K562 (cell line): Measurements from ENCODE around the gene CCDC186. TPM values are rescaled to one million over a fixed set of nuclear protein-coding genes. Genes with fewer than 3 reads are reported as not detected.

Source experiments
- ATAC-seq: fragments of 200-7000 bp; cut with Tn5 transposase; 3 replicates; pipeline ENCODE4 v1.9.1; 2020; ENCODE audit warnings: moderate library complexity
- BruUV-seq: library from RNA; stranded (reverse); fragments of 400-500 nt; replicated peaks from 2 replicates; lab custom pipeline; 2021; lab: Mats Ljungman, UMichigan
- CTCF ChIA-PET: fragments of 300-600 bp; formaldehyde crosslinking; extraction: SDS; loops from one replicate; lab custom pipeline; 2021; ENCODE audit warnings: low intra/inter-chr PET ratio; lab: Yijun Ruan, JAX
- POLR2A ChIA-PET: fragments of 300-600, 350-650 bp; sonication (Branson Sonifier 250); formaldehyde crosslinking; extraction: SDS; loops from one replicate; lab custom pipeline; 2021; ENCODE audit warnings: antibody characterized with exemption, inconsistent platforms; lab: Yijun Ruan, JAX
- DNase-seq, 4 experiments: peaks; one replicate each; pipeline versions ENCODE4 v3.0.0 to v3.0.0-alpha.2; 2011 to 2018; ENCODE audit warnings: low spot score in 3 of 4, mixed read lengths in 3 of 4; ENCODE audit errors: extremely low read depth in 1 of 4
- FAIRE-seq: peaks from 2 replicates; lab custom pipeline; 2011; peaks lifted over from hg19 to GRCh38; lab: Jason Lieb, UNC
- H2AFZ ChIP-seq: 2 replicates; pipeline ENCODE4 v1.6.0; 2011; ENCODE audit warnings: low read depth, low read length, control low read depth, inconsistent platforms
- H3K27ac ChIP-seq: fragments of 200-600 bp; 3 replicates; pipeline ENCODE4 v1.8.0; 2011; ENCODE audit warnings: low read depth, mild to moderate bottlenecking, control low read depth, inconsistent platforms, low read length, moderate library complexity, mixed read lengths; ENCODE audit errors: extremely low read depth
- H3K27me3 ChIP-seq, 2 experiments: fragments of 300-600 bp in 1 of 2; 2 replicates in 1 of 2; 3 replicates in 1 of 2; pipeline versions ENCODE4 v1.6.0 to v1.8.0; 2011; ENCODE audit warnings: inconsistent platforms in 2 of 2, low read length in 2 of 2, mild to moderate bottlenecking in 1 of 2, mixed read lengths in 1 of 2, moderate library complexity in 1 of 2; ENCODE audit not compliant: control insufficient read depth in 2 of 2, insufficient read depth in 2 of 2
- H3K36me3 ChIP-seq: fragments of 300-600 bp; 3 replicates; pipeline ENCODE4 v1.8.0; 2011; ENCODE audit warnings: mild to moderate bottlenecking, low read length, inconsistent platforms; ENCODE audit not compliant: control insufficient read depth, insufficient read depth
- H3K4me1 ChIP-seq, 2 experiments: fragments of 200-600 bp in 1 of 2; replicated peaks in 1 of 2; 2 replicates in 1 of 2; 3 replicates in 1 of 2; pipeline versions ENCODE4 v1.5.1 to v1.8.0; 2011; ENCODE audit warnings: inconsistent platforms in 2 of 2, low read length in 2 of 2, mild to moderate bottlenecking in 1 of 2, mixed read lengths in 1 of 2, moderate library complexity in 1 of 2; ENCODE audit not compliant: control insufficient read depth in 2 of 2, insufficient read depth in 2 of 2
- H3K4me2 ChIP-seq: 2 replicates; pipeline ENCODE4 v1.6.1; 2011; ENCODE audit warnings: low read length, control low read depth, inconsistent platforms, mixed read lengths; ENCODE audit not compliant: insufficient read depth
- H3K4me3 ChIP-seq: fragments of 200-600 bp; sonication (generic), shearing (Covaris generic); 2 replicates; pipeline ENCODE4 v1.5.1; 2016; ENCODE audit warnings: control low read depth, inconsistent platforms
- H3K79me2 ChIP-seq: fragments of 200-600 bp; 3 replicates; pipeline ENCODE4 v1.8.0; 2011; ENCODE audit warnings: low read length, inconsistent platforms; ENCODE audit not compliant: control insufficient read depth, insufficient read depth
- H3K9ac ChIP-seq, 2 experiments: 2 replicates each; pipeline versions ENCODE4 v1.6.0 to v1.6.1; 2011; ENCODE audit warnings: low read depth in 2 of 2, low read length in 2 of 2, control low read depth in 1 of 2, inconsistent platforms in 1 of 2, mild to moderate bottlenecking in 1 of 2, mixed read lengths in 1 of 2; ENCODE audit not compliant: insufficient read depth in 1 of 2
- H3K9me1 ChIP-seq: one replicate; pipeline ENCODE4 v1.6.0; 2011; ENCODE audit warnings: inconsistent platforms, mild to moderate bottlenecking, low read length, moderate library complexity; ENCODE audit not compliant: control insufficient read depth, insufficient read depth
- H3K9me3 ChIP-seq: replicated peaks from 2 replicates; pipeline ENCODE4 v1.5.1; 2011; ENCODE audit warnings: low read depth, low read length, inconsistent platforms; ENCODE audit not compliant: control insufficient read depth, insufficient read depth
- H4K20me1 ChIP-seq: replicated peaks from 2 replicates; pipeline ENCODE4 v1.6.1; 2011; ENCODE audit warnings: low read length, inconsistent platforms, mixed read lengths; ENCODE audit not compliant: control insufficient read depth, insufficient read depth
- BHLHE40 ChIP-seq: IDR thresholded peaks from 2 replicates; pipeline ENCODE4 v1.6.1; 2011; ENCODE audit warnings: low read length, improper control_type of control experiment
- EGR1 ChIP-seq: fragments of 450-650 bp; conservative IDR thresholded peaks from 2 replicates; pipeline ENCODE4 v1.6.1; 2017; ENCODE audit warnings: mild to moderate bottlenecking
- ETV1 ChIP-seq: fragments of 450-650 bp; conservative IDR thresholded peaks from 2 replicates; pipeline ENCODE4 v1.6.1; 2016; ENCODE audit warnings: missing genetic modification characterization, control low read depth, low read depth, missing compliant biosample characterization
- HLTF ChIP-seq: fragments of 450-650 bp; IDR thresholded peaks from 2 replicates; pipeline ENCODE4 v1.6.1; 2016
- JUND ChIP-seq, 2 experiments: IDR thresholded peaks; 2 replicates in 1 of 2; 3 replicates in 1 of 2; pipeline ENCODE4 v1.6.1; 2011; ENCODE audit warnings: borderline replicate concordance in 2 of 2, low read depth in 2 of 2, low read length in 2 of 2, improper control_type of control experiment in 1 of 2, missing biosample characterization in 1 of 2, missing genetic modification characterization in 1 of 2, missing genetic modification reagents in 1 of 2
- MEIS2 ChIP-seq: fragments of 450-650 bp; IDR thresholded peaks from 2 replicates; pipeline ENCODE4 v1.6.1; 2014; ENCODE audit warnings: mild to moderate bottlenecking; ENCODE audit not compliant: partially characterized antibody
- NR2C2 ChIP-seq, 2 experiments: fragments of 200-800 bp in 1 of 2; sonication (Bioruptor generic) in 1 of 2; sonication (generic) in 1 of 2; formaldehyde crosslinking in 1 of 2; IDR thresholded peaks; 2 replicates each; pipeline versions ENCODE4 v1.6.1 to v1.8.0; 2016 to 2022; ENCODE audit warnings: mild to moderate bottlenecking in 1 of 2, missing compliant biosample characterization in 1 of 2, missing genetic modification characterization in 1 of 2, missing genetic modification reagents in 1 of 2
- RBM14 ChIP-seq: fragments of 200-400 bp; formaldehyde crosslinking; IDR thresholded peaks from 2 replicates; pipeline ENCODE4 v1.6.1; 2018; ENCODE audit warnings: low read depth, mild to moderate bottlenecking, low read length, moderate library complexity, borderline replicate concordance; ENCODE audit not compliant: insufficient read depth
- SRSF1 ChIP-seq: fragments of 200-400 bp; formaldehyde crosslinking; IDR thresholded peaks from 2 replicates; pipeline ENCODE4 v1.6.1; 2017; ENCODE audit warnings: mild to moderate bottlenecking, low read depth, low read length, moderate library complexity
- TGIF2 ChIP-seq: sonication (generic); formaldehyde crosslinking; IDR thresholded peaks from 2 replicates; pipeline ENCODE4 v1.8.1; 2022; ENCODE audit warnings: mild to moderate bottlenecking, missing genetic modification reagents, moderate library complexity
- ZNF696 ChIP-seq: fragments of 250-450 bp; sonication (Bioruptor Pico); conservative IDR thresholded peaks from 2 replicates; pipeline ENCODE4 v1.4.0; 2020; ENCODE audit warnings: mild to moderate bottlenecking, moderate library complexity
- WGBS: fragments of 100-300 bp; shearing (Covaris generic); methylation state at CpG from one replicate; pipeline ENCODE4 v1.1.6; 2016; ENCODE audit warnings: low coverage, mixed read lengths; ENCODE audit not compliant: insufficient coverage; ENCODE audit errors: missing lambda C conversion rate; 5-methylcytosine and 5-hydroxymethylcytosine counted together
- in situ Hi-C: fragments of 300-500 bp; cut with MboI; formaldehyde crosslinking; loops from 4 replicates; pipeline ENCODE4 v1.15.0; 2018; ENCODE audit warnings: inconsistent platforms, mixed read lengths
- intact Hi-C: fragments of 100-400 bp; cut with micrococcal nuclease; formaldehyde crosslinking; loops from 2 replicates; pipeline ENCODE4 v1.14.2; 2022
- polyA plus RNA-seq, 8 experiments: library from polyadenylated mRNA; depleted of rRNA in 4 of 8; stranded (reverse) in 5 of 8; unstranded in 3 of 8; fragments of >200 nt; fragmentation: Nextera tagmentation in 2 of 8; fragmentation: Illumina TruSeq in 1 of 8; extraction: Ambion mirVana in 2 of 8; extraction: Trizol in 1 of 8; gene quantifications; 2 replicates each; pipeline versions ENCODE4 v1.2.1 to v1.2.3, GENCODE V29; 2011 to 2014; ENCODE audit warnings: inconsistent platforms in 1 of 8, missing spikeins in 1 of 8
- total RNA-seq, 7 experiments: library from RNA; depleted of rRNA in 6 of 7; stranded (reverse); fragments of >200 nt in 6 of 7; fragmentation: Illumina TruSeq in 2 of 7; extraction: Trizol in 2 of 7; gene quantifications; 2 replicates each; pipeline versions ENCODE4 v1.2.1 to v1.2.3, GENCODE V29; 2011 to 2021; ENCODE audit warnings: low replicate concordance in 1 of 7
- TF ChIP-seq, protein P1 (sequence below): sonication (generic); formaldehyde crosslinking; IDR thresholded peaks from 2 replicates; pipeline ENCODE4 v1.8.0; 2023; ENCODE audit warnings: mild to moderate bottlenecking, missing genetic modification reagents
- TF ChIP-seq, protein P2 (sequence below): fragments of 250-450 bp; sonication (Bioruptor Pico); IDR thresholded peaks from 2 replicates; pipeline ENCODE4 v1.4.0; 2020; ENCODE audit warnings: mild to moderate bottlenecking, moderate library complexity
- TF ChIP-seq, protein P3 (sequence below): sonication (generic); formaldehyde crosslinking; IDR thresholded peaks from 2 replicates; pipeline ENCODE4 v1.9.0; 2022; ENCODE audit warnings: mild to moderate bottlenecking, missing genetic modification reagents

Gene CCDC186
- total and polyA plus RNA-seq, 9 of the 15 experiments (the other 6 are each of a cell fraction or from before 2014, with no cell fraction given), result 2.0 to 7.5 (median 4.7) TPM

DNA sequence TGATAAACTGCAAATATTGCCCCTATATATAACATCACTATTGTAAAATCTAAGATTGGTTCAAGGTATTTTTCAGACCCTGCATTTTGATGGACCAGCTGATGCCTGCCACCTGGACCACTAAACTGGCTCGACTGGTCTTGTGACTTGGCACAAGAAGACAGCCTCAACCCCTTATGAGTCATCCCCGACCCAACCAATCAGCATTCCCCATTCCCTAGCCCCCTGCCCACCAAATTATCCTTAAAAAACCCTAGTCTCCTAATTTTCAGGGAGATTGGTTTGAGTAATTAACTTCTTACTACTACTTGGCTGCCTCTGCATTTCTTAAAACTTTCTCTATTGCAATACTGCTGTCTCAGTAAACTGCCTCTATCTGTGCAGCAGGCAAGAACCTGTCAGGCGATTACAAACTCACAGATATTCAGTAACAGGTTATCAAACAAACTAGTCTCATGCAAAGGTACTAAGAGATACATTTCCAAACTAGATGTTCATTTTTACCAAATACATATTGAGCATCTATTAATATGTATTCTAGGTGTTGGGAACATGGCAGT is 5.5 kb downstream of the CCDC186 start (continued):
- TF ChIP-seq, protein P1, sequence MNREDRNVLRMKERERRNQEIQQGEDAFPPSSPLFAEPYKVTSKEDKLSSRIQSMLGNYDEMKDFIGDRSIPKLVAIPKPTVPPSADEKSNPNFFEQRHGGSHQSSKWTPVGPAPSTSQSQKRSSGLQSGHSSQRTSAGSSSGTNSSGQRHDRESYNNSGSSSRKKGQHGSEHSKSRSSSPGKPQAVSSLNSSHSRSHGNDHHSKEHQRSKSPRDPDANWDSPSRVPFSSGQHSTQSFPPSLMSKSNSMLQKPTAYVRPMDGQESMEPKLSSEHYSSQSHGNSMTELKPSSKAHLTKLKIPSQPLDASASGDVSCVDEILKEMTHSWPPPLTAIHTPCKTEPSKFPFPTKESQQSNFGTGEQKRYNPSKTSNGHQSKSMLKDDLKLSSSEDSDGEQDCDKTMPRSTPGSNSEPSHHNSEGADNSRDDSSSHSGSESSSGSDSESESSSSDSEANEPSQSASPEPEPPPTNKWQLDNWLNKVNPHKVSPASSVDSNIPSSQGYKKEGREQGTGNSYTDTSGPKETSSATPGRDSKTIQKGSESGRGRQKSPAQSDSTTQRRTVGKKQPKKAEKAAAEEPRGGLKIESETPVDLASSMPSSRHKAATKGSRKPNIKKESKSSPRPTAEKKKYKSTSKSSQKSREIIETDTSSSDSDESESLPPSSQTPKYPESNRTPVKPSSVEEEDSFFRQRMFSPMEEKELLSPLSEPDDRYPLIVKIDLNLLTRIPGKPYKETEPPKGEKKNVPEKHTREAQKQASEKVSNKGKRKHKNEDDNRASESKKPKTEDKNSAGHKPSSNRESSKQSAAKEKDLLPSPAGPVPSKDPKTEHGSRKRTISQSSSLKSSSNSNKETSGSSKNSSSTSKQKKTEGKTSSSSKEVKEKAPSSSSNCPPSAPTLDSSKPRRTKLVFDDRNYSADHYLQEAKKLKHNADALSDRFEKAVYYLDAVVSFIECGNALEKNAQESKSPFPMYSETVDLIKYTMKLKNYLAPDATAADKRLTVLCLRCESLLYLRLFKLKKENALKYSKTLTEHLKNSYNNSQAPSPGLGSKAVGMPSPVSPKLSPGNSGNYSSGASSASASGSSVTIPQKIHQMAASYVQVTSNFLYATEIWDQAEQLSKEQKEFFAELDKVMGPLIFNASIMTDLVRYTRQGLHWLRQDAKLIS (CRISPR knock-in tag), result no peak
- TF ChIP-seq SRSF1, result no peak

DNA sequence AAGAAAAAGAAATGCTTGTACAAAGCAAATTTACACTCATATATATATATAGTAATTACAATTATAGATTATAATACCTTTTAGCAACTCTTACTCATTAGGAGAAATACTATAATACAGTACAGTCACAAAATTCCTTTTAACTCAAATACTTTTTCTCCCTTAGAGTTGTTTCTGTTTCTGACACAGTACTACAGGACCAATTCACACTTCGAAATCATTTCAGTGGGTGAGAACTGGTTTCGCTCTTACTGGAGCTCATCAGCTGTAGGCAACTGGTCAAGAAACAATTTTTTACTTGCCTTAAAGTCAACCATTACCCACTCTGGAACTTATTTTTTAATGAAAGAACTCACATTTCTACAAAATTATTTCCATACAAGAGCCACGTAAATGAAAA is 6.0 kb downstream of the CCDC186 start:
- Histone ChIP-seq H3K9ac (no peak overlapping the region), H2AFZ (no peak overlapping the region), H3K36me3 (no peaks in the 10 kb centered on the region), H3K79me2 (peaks cover 34% of the 10 kb centered on the region), H4K20me1 (no peaks in the 10 kb centered on the region), H3K9me3 (no peaks in the 10 kb centered on the region; the same call in 1 of the 2 replicates), H3K27me3 (no peaks in the 10 kb centered on the region), H3K4me3 (no peak overlapping the region), H3K4me2 (no peak overlapping the region), H3K9me1 (no peaks in the 10 kb centered on the region), H3K4me1 (peaks cover 0 to 6% of the 10 kb centered on the region in 2 experiments; a peak in 2 of 5 replicates), H3K27ac (no peak overlapping the region)
- no peak for DNase-seq
- in situ Hi-C loops (no loop called here), intact Hi-C loops (no loop called here)
- BruUV-seq, result no TSS peak
- CTCF ChIA-PET, result no interaction called here
- FAIRE-seq, result no peak
- ATAC-seq, result no peak
- WGBS, result 100% methylated on average over 3 of the region's 3 CpGs
- POLR2A ChIA-PET, result no interaction called here
- TF ChIP-seq BHLHE40 (no peak), JUND (IDR thresholded peaks at IDR 0.05; ENCODE audit: borderline replicate concordance, low read depth, low read length) (no peak), JUND (tag; IDR thresholded peaks at IDR 0.05; ENCODE audit: borderline replicate concordance, low read depth, low read length) (no peak), MEIS2 (no peak), RBM14 (no peak), EGR1 (no peak), NR2C2 (CRISPR knock-in tag; IDR thresholded peaks at IDR 0.05) (no peak), NR2C2 (tag; IDR thresholded peaks at IDR 0.05) (no peak), TGIF2 (CRISPR knock-in tag) (no peak), ETV1 (tag) (no peak), ZNF696 (no peak), HLTF (no peak)
- TF ChIP-seq, protein P2, sequence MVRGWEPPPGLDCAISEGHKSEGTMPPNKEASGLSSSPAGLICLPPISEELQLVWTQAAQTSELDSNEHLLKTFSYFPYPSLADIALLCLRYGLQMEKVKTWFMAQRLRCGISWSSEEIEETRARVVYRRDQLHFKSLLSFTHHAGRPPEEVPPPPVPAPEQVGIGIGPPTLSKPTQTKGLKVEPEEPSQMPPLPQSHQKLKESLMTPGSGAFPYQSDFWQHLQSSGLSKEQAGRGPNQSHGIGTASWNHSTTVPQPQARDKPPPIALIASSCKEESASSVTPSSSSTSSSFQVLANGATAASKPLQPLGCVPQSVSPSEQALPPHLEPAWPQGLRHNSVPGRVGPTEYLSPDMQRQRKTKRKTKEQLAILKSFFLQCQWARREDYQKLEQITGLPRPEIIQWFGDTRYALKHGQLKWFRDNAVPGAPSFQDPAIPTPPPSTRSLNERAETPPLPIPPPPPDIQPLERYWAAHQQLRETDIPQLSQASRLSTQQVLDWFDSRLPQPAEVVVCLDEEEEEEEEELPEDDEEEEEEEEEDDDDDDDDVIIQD (CRISPR knock-in tag), result no peak
- TF ChIP-seq, protein P3, sequence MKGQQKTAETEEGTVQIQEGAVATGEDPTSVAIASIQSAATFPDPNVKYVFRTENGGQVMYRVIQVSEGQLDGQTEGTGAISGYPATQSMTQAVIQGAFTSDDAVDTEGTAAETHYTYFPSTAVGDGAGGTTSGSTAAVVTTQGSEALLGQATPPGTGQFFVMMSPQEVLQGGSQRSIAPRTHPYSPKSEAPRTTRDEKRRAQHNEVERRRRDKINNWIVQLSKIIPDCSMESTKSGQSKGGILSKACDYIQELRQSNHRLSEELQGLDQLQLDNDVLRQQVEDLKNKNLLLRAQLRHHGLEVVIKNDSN (CRISPR knock-in tag), result no peak
